Progenitor cell of endocrine pancreas (in vitro differentiated cells): ENCODE data around the gene AXIN1. TPM values are rescaled to one million over a fixed set of nuclear protein-coding genes. Genes with fewer than 3 reads are reported as not detected.

Source experiments
- DNase-seq: peaks from one replicate; pipeline ENCODE4 v3.0.0; 2021; ENCODE audit warnings: low spot score; ENCODE audit not compliant: unreplicated experiment
- H3K27ac Mint-ChIP-seq: 2 replicates; pipeline ENCODE4 v1.8.0; 2021; ENCODE audit warnings: mild to moderate bottlenecking, moderate library complexity, mixed read lengths
- H3K27me3 Mint-ChIP-seq: 2 replicates; pipeline ENCODE4 v1.8.0; 2021; ENCODE audit warnings: mixed read lengths
- H3K36me3 Mint-ChIP-seq: 2 replicates; pipeline ENCODE4 v1.8.0; 2022; ENCODE audit warnings: mixed read lengths; ENCODE audit not compliant: insufficient read depth
- H3K4me1 Mint-ChIP-seq: 2 replicates; pipeline ENCODE4 v1.8.0; 2021; ENCODE audit warnings: low read depth, mixed read lengths
- H3K4me3 Mint-ChIP-seq: 2 replicates; pipeline ENCODE4 v1.8.0; 2021; ENCODE audit warnings: low read depth, mild to moderate bottlenecking, moderate library complexity, mixed read lengths
- H3K9me3 Mint-ChIP-seq: 2 replicates; pipeline ENCODE4 v1.8.0; 2021; ENCODE audit warnings: low read depth, mixed read lengths
- total RNA-seq: library from RNA; stranded (reverse); gene quantifications from 2 replicates; pipeline ENCODE4 v1.2.1, GENCODE V29; 2021
- TF ChIP-seq, protein P1 (sequence below): fragments of 200-600 bp; sonication (generic); IDR thresholded peaks from one replicate; pipeline ENCODE4 v1.5.0; 2021; ENCODE audit warnings: antibody characterized with exemption, mild to moderate bottlenecking; ENCODE audit not compliant: unreplicated experiment

The AXIN1 gene
- total RNA-seq, 1 donor from 2014 or later: 34.4 TPM

DNA sequence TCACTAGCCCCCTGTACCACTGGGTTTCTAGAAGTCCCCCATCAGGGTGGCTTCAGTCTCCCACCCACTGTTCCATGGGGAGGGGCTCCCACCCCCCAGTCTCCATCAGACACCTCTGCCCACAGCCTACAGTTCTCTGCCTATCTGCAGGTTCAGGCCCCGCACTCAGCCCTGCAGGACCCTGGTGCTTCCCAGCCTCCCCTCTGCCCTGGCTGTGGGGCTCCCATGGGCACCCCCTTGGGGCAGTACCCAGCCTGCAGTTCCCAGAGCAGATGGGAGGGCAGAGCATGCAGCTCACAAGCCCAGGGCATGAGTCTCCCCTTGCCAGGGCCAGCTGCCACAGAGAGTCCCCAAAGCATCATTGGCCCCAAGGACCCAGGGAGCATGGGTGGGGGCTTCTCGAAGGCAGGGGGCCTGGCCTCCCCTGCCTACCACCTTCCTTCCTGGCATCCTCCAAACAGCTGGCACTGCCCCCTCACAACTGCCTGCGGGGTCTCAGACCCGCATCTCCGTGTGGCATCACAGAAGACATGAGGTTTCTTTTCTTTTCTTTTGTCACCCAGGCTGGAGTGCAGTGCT lies 20.6 kb upstream of the AXIN1 start:
- no peak overlapping the region for H3K27ac Mint-ChIP-seq
- no peak for DNase-seq
- H3K4me3 Mint-ChIP-seq: no peak overlapping the region
- peaks cover 3% of the 10 kb centered on the region for H3K36me3 Mint-ChIP-seq
- H3K9me3 Mint-ChIP-seq: no peaks in the 10 kb centered on the region
- TF ChIP-seq, protein P1, sequence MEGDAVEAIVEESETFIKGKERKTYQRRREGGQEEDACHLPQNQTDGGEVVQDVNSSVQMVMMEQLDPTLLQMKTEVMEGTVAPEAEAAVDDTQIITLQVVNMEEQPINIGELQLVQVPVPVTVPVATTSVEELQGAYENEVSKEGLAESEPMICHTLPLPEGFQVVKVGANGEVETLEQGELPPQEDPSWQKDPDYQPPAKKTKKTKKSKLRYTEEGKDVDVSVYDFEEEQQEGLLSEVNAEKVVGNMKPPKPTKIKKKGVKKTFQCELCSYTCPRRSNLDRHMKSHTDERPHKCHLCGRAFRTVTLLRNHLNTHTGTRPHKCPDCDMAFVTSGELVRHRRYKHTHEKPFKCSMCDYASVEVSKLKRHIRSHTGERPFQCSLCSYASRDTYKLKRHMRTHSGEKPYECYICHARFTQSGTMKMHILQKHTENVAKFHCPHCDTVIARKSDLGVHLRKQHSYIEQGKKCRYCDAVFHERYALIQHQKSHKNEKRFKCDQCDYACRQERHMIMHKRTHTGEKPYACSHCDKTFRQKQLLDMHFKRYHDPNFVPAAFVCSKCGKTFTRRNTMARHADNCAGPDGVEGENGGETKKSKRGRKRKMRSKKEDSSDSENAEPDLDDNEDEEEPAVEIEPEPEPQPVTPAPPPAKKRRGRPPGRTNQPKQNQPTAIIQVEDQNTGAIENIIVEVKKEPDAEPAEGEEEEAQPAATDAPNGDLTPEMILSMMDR: no peak
- no peaks in the 10 kb centered on the region for H3K27me3 Mint-ChIP-seq
- peaks cover 3% of the 10 kb centered on the region for H3K4me1 Mint-ChIP-seq

DNA sequence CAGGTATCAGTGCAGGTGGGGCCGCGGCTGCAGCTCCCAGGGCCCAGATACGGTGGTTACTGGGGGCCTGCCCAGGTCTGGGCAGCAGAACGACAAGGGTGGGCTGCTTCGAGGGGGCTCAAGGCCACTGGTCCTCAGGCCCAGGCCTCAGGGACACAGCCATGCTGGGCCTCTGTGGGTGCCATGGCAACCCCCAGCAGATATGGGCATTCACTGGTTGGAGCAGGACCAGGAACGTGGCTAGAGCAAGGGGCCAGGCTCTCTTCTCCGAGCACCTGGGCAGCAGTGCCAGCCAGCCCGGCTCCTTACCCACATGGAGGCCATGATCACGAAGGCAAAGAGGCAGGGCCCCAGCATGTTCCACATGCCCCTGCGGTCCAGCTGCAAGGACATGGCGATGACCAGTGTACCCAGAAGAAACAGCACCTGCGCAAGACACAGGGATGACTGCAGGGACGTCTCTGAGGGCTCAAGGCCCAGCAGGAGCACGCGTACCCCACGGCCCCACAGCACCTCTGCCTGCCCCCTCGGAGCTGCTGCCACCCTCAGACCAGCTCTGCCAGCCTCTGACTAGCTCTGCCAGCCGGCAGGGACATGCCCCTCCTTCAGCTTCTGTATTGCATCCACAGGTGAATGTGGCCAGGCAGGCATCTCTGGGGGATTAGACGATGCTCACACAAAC lies 19.9 kb upstream of the AXIN1 start:
- Mint-ChIP-seq H3K4me1 (peaks cover 3% of the 10 kb centered on the region), H3K27me3 (no peaks in the 10 kb centered on the region), H3K36me3 (peaks cover 3% of the 10 kb centered on the region), H3K27ac (no peak overlapping the region), H3K9me3 (no peaks in the 10 kb centered on the region), H3K4me3 (no peak overlapping the region)
- TF ChIP-seq, protein P1: no peak
- DNase-seq: no peak

DNA sequence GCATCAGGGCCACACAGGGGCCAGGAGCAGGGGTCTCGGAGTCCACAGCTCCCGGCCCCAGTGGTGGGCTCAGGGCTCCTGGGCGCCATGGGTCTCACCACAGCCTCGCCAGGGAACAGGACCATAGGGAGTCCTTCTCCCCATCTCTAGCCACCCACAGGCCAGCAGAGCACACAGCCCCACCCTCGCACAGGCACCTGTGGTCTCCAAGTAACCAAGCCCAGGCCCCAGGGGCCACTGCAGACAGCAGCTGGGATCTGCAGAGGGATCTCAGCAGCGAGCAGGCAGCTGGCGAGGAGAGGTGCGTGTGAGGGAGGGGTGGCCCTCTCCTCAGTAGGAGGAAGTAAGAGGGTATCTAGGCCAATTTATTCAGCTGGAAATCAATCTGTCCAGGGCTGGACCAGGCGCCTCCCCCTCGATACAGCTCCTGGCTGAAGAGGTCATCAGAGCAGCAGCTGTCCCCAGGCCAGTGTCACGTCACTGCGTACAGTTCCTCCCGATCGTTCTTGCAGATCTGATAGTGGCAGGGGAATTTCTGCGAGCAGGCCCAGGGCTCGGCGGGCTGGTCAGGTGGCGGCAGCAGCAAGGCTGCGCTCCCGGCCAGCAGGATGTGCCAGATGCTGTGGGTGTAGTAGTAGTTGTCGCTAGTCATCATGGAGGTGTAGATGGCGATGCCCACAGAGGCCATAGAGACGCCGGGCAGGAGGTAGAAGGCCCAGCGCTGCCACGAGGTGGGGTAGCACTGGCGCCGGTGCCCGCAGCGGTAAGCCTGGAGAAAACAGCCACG lies 19.2 kb upstream of the AXIN1 start:
- Mint-ChIP-seq H3K9me3 (no peaks in the 10 kb centered on the region), H3K4me1 (peaks cover 3% of the 10 kb centered on the region), H3K4me3 (no peak overlapping the region), H3K36me3 (peaks cover 5% of the 10 kb centered on the region), H3K27me3 (no peaks in the 10 kb centered on the region), H3K27ac (peak overlapping the region; percentile 76)
- DNase-seq: no peak
- TF ChIP-seq, protein P1: no peak

DNA sequence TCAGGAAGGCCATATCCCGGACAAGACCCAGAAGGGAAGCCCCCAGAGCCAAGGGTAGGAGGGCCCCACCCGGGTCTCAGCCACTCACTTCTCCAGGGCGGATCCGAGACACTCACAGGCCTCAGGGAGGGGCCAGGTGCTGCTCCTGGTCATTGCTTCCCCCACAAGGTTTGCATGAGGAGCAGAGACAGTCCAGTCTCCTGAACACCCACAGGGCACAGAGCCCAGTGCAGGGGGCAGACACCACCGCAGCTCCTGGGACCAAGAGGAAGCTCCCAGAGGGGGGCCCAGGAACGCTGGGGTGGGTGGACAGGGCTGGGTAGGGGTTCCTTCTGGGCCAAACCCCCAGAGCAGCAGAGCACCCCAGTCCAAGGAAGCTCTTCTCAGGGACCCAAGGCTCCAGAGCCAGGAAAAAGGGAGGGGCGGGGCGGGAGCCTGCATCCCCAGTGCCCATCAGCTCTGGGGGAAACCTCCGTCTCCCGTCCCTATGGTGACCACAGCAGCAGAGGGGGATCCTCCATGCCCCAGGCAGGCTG lies 18.5 kb upstream of the AXIN1 start:
- TF ChIP-seq, protein P1: no peak
- DNase-seq: no peak
- H3K27me3 Mint-ChIP-seq: no peaks in the 10 kb centered on the region
- H3K27ac Mint-ChIP-seq: no peak overlapping the region
- H3K4me3 Mint-ChIP-seq: peak overlapping the region; percentile 76
- no peaks in the 10 kb centered on the region for H3K9me3 Mint-ChIP-seq
- H3K36me3 Mint-ChIP-seq: peaks cover 5% of the 10 kb centered on the region
- H3K4me1 Mint-ChIP-seq: peaks cover 3% of the 10 kb centered on the region

DNA sequence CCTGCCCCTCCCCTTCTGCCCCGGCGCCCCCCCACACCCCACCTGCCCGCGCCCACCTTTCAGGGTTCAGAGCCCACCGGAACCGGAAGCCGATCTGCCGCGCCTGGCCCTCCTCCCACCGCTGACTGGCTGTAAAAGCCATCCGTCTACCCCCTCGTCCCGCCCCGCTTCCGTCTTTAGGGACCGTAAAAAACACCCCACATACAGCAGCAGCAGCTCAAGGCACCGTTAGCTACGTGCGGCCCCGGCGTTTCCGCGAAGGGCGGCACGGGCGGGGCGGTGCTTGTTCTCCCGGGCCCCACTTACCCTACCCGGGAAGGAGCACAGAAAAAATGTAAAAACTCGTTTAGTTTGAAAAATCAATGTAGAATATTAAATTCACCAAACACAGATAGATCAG lies 17.9 kb upstream of the AXIN1 start, which contains the start of gene MRPL28:
TSS of gene MRPL28 (minus strand) at position 96 of the 400 bp plus-strand sequence. CDS start 320 bp downstream, outside the sequence.
- Mint-ChIP-seq H3K27me3 (no peaks in the 10 kb centered on the region), H3K9me3 (no peaks in the 10 kb centered on the region), H3K36me3 (peaks cover 5% of the 10 kb centered on the region), H3K27ac (peak within 1 kb of the TSS; percentile 93), H3K4me1 (peaks cover 3% of the 10 kb centered on the region), H3K4me3 (peak within 1 kb of the TSS; percentile 76)
- TF ChIP-seq, protein P1: no peak
- DNase-seq: peak; percentile 81
